Measurements from ENCODE around the gene ZBTB33. TPM values are rescaled to one million over a fixed set of nuclear protein-coding genes. Genes with fewer than 3 reads are reported as not detected.

ZBTB33 gene, protein sequence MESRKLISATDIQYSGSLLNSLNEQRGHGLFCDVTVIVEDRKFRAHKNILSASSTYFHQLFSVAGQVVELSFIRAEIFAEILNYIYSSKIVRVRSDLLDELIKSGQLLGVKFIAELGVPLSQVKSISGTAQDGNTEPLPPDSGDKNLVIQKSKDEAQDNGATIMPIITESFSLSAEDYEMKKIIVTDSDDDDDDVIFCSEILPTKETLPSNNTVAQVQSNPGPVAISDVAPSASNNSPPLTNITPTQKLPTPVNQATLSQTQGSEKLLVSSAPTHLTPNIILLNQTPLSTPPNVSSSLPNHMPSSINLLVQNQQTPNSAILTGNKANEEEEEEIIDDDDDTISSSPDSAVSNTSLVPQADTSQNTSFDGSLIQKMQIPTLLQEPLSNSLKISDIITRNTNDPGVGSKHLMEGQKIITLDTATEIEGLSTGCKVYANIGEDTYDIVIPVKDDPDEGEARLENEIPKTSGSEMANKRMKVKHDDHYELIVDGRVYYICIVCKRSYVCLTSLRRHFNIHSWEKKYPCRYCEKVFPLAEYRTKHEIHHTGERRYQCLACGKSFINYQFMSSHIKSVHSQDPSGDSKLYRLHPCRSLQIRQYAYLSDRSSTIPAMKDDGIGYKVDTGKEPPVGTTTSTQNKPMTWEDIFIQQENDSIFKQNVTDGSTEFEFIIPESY
- 8.4 TPM for polyA plus RNA-seq (2013, experiment 1 of 2)
- polyA plus RNA-seq (2013, experiment 2 of 2): 8.7 TPM

GRCh38 chrX:120250522-120251271 lies at the start of gene ZBTB33:
ZBTB33 (plus strand) TSS chrX:120250812; CDS start chrX:120253416, 2,604 bp downstream.
- H2BK12ac ChIP-seq (ENCODE audit: low read length in 2 of 2): no peak within 1 kb of the TSS
- H2BK120ac ChIP-seq (ENCODE audit: low read depth, low read length): no peak within 1 kb of the TSS
- H4K8ac ChIP-seq (ENCODE audit: low read length): peak within 1 kb of the TSS; percentile 77
- peak within 1 kb of the TSS in 1 of 2 experiments; percentile 60 for H3K14ac ChIP-seq (ENCODE audit: low read length in 2 of 2)
- peak within 1 kb of the TSS; percentile 50 for H4K91ac ChIP-seq (ENCODE audit: low read length)
- peak within 1 kb of the TSS; percentile 66 for H2BK5ac ChIP-seq (ENCODE audit: low read depth, low read length, poor library complexity, severe bottlenecking)
- no peak within 1 kb of the TSS for H2AFZ ChIP-seq (ENCODE audit: low read depth, low read length)
- no peaks in the 10 kb centered on the region for H3K9me3 ChIP-seq (ENCODE audit: control insufficient read depth, low read length)
- H2AK5ac ChIP-seq (ENCODE audit: low read length, severe bottlenecking): no peak within 1 kb of the TSS
- peak within 1 kb of the TSS; percentile 68 to 70 for H3K18ac ChIP-seq (ENCODE audit: low read depth in 1 of 2, low read length in 2 of 2)
- peak within 1 kb of the TSS; percentile 65 for H3K4me2 ChIP-seq (ENCODE audit: low read length, poor library complexity, severe bottlenecking)
- peaks cover 0 to 3% of the 10 kb centered on the region in 2 experiments for H3K27me3 ChIP-seq (ENCODE audit: control insufficient read depth in 1 of 2, insufficient read depth in 1 of 2, low read length in 2 of 2)
- H3K79me1 ChIP-seq (replicated peaks; ENCODE audit: low read length, poor library complexity, severe bottlenecking): no peaks in the 10 kb centered on the region
- under 1% methylated on average over 44 of the region's 75 CpGs for WGBS
- H3K36me3 ChIP-seq (ENCODE audit: control insufficient read depth in 1 of 2, insufficient read depth in 2 of 2, low read depth in 1 of 2, low read length in 2 of 2): peaks cover 0 to 24% of the 10 kb centered on the region in 2 experiments
- H2BK15ac ChIP-seq (ENCODE audit: low read depth, poor library complexity, severe bottlenecking): peak within 1 kb of the TSS; percentile 52
- H3K9ac ChIP-seq (ENCODE audit: low read length): peak within 1 kb of the TSS; percentile 93
- peak within 1 kb of the TSS in 1 of 2 experiments; percentile 80 for H3K23ac ChIP-seq (ENCODE audit: low read length in 2 of 2)
- peak within 1 kb of the TSS in 1 of 2 experiments; percentile 67 for H3K4ac ChIP-seq (ENCODE audit: low read depth in 1 of 2, low read length in 2 of 2)
- peak within 1 kb of the TSS; percentile 74 to 84 for H3K4me3 ChIP-seq (ENCODE audit: insufficient read depth in 1 of 2, low read depth in 1 of 2, low read length in 2 of 2)
- DNase-seq: peak; percentile 95
- no peaks in the 10 kb centered on the region for H3K4me1 ChIP-seq (ENCODE audit: control insufficient read depth, insufficient read depth, low read depth, low read length)
- H3K27ac ChIP-seq (ENCODE audit: low read length, poor library complexity, severe bottlenecking): peak within 1 kb of the TSS; percentile 66

DNA sequence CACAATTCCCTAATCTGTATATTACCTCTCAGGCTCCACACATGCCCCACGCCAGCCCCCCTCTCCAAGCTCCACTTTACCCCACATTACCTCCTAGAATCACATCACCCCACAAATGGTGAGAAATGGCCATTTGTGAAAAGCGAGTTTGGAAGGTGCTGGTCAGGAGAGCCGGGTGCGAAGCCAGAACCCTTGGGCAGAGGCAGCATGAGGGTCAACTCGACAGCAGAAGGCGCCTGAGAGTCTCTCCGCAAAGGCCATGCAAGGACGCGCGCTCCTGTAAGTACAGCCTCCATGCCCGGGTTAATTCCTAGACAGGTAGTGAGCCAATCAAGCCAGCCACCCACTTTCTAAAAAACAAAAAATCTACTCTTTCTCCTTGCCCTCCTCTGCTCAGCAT lies 49.8 kb upstream of the ZBTB33 start:
- H3K9ac ChIP-seq (ENCODE audit: low read length): no peak overlapping the region
- H2AFZ ChIP-seq (ENCODE audit: low read depth, low read length): no peak overlapping the region
- no peaks in the 10 kb centered on the region for H3K4me1 ChIP-seq (ENCODE audit: control insufficient read depth, insufficient read depth, low read depth, low read length)
- H3K79me1 ChIP-seq (replicated peaks; ENCODE audit: low read length, poor library complexity, severe bottlenecking): no peaks in the 10 kb centered on the region
- no peak overlapping the region for H2BK120ac ChIP-seq (ENCODE audit: low read depth, low read length)
- no peak overlapping the region for H2AK5ac ChIP-seq (ENCODE audit: low read length, severe bottlenecking)
- H3K36me3 ChIP-seq (ENCODE audit: control insufficient read depth in 1 of 2, insufficient read depth in 2 of 2, low read depth in 1 of 2, low read length in 2 of 2): no peaks in the 10 kb centered on the region
- H2BK15ac ChIP-seq (ENCODE audit: low read depth, poor library complexity, severe bottlenecking): no peak overlapping the region
- WGBS: 91% methylated on average over 10 of the region's 11 CpGs
- DNase-seq: no peak
- no peak overlapping the region for H3K4ac ChIP-seq (ENCODE audit: low read depth in 1 of 2, low read length in 2 of 2)
- H4K91ac ChIP-seq (ENCODE audit: low read length): no peak overlapping the region
- H3K14ac ChIP-seq (ENCODE audit: low read length in 2 of 2): no peak overlapping the region
- H3K27ac ChIP-seq (ENCODE audit: low read length, poor library complexity, severe bottlenecking): no peak overlapping the region
- no peak overlapping the region for H3K23ac ChIP-seq (ENCODE audit: low read length in 2 of 2)
- H2BK5ac ChIP-seq (ENCODE audit: low read depth, low read length, poor library complexity, severe bottlenecking): no peak overlapping the region
- H3K4me2 ChIP-seq (ENCODE audit: low read length, poor library complexity, severe bottlenecking): no peak overlapping the region
- no peak overlapping the region for H3K4me3 ChIP-seq (ENCODE audit: insufficient read depth in 1 of 2, low read depth in 1 of 2, low read length in 2 of 2)
- H3K18ac ChIP-seq (ENCODE audit: low read depth in 1 of 2, low read length in 2 of 2): no peak overlapping the region
- no peaks in the 10 kb centered on the region for H3K9me3 ChIP-seq (ENCODE audit: control insufficient read depth, low read length)
- peaks cover 0 to 8% of the 10 kb centered on the region in 2 experiments for H3K27me3 ChIP-seq (ENCODE audit: control insufficient read depth in 1 of 2, insufficient read depth in 1 of 2, low read length in 2 of 2)
- no peak overlapping the region for H4K8ac ChIP-seq (ENCODE audit: low read length)
- H2BK12ac ChIP-seq (ENCODE audit: low read length in 2 of 2): no peak overlapping the region

DNA sequence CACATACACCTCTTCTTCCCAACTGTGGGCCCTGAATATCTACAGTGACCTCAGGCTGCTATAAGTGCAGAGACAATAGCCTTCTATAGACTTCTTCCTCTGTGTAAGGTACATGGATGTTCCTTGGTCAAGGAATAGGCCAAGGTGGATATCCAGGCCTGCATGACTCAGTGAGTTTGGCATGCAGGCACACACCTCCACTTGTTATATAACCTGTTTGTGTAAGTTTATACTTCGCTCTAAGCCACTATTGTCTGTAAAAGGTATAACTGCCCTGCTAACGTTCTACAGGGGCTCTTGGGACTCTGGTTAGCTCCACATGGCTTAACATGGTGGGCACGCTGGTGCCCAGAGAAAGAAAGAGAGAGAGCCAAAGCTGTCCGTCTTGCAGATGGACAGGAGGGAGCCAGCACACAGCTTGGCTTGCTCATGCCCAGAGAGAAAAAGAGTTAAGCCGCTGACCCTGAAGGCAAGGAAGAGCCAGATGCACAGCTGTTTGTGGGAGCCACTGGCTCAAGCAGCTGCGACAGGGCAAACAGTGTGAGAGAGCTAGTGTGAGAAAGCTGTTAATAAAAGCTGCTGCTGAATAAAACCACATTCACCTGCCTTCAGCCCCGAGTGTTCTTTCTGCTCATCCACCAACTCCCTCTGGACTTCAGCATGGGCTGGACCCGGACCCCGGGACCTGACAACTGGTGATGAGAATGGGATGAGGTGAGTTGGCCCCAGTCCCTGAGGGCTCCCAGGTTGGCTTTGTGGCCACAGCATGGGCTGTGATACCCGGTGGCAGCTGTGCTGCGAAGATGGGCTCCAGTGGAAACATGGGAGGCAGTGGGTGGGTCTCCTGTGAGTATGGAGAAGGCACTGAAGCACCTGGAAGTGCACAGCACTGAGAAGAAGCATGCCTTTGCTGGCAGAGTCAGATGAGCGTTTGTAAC lies 44.5 kb upstream of the ZBTB33 start:
- no peak overlapping the region for H4K91ac ChIP-seq (ENCODE audit: low read length)
- no peak overlapping the region for H3K4ac ChIP-seq (ENCODE audit: low read depth in 1 of 2, low read length in 2 of 2)
- H3K9me3 ChIP-seq (ENCODE audit: control insufficient read depth, low read length): no peaks in the 10 kb centered on the region
- H3K9ac ChIP-seq (ENCODE audit: low read length): no peak overlapping the region
- no peaks in the 10 kb centered on the region for H3K4me1 ChIP-seq (ENCODE audit: control insufficient read depth, insufficient read depth, low read depth, low read length)
- no peak overlapping the region for H3K27ac ChIP-seq (ENCODE audit: low read length, poor library complexity, severe bottlenecking)
- no peaks in the 10 kb centered on the region for H3K36me3 ChIP-seq (ENCODE audit: control insufficient read depth in 1 of 2, insufficient read depth in 2 of 2, low read depth in 1 of 2, low read length in 2 of 2)
- H3K79me1 ChIP-seq (replicated peaks; ENCODE audit: low read length, poor library complexity, severe bottlenecking): no peaks in the 10 kb centered on the region
- no peak overlapping the region for H3K4me2 ChIP-seq (ENCODE audit: low read length, poor library complexity, severe bottlenecking)
- no peak overlapping the region for H2BK120ac ChIP-seq (ENCODE audit: low read depth, low read length)
- no peak for DNase-seq
- H2AK5ac ChIP-seq (ENCODE audit: low read length, severe bottlenecking): no peak overlapping the region
- H2AFZ ChIP-seq (ENCODE audit: low read depth, low read length): no peak overlapping the region
- H2BK5ac ChIP-seq (ENCODE audit: low read depth, low read length, poor library complexity, severe bottlenecking): no peak overlapping the region
- H3K18ac ChIP-seq (ENCODE audit: low read depth in 1 of 2, low read length in 2 of 2): no peak overlapping the region
- WGBS: 85% methylated on average over 6 of the region's 12 CpGs
- H3K14ac ChIP-seq (ENCODE audit: low read length in 2 of 2): no peak overlapping the region
- H4K8ac ChIP-seq (ENCODE audit: low read length): no peak overlapping the region
- no peak overlapping the region for H2BK12ac ChIP-seq (ENCODE audit: low read length in 2 of 2)
- no peak overlapping the region for H2BK15ac ChIP-seq (ENCODE audit: low read depth, poor library complexity, severe bottlenecking)
- peaks cover 0 to 10% of the 10 kb centered on the region in 2 experiments for H3K27me3 ChIP-seq (ENCODE audit: control insufficient read depth in 1 of 2, insufficient read depth in 1 of 2, low read length in 2 of 2)
- no peak overlapping the region for H3K4me3 ChIP-seq (ENCODE audit: insufficient read depth in 1 of 2, low read depth in 1 of 2, low read length in 2 of 2)
- H3K23ac ChIP-seq (ENCODE audit: low read length in 2 of 2): no peak overlapping the region

Data from mesenchymal stem cell (in vitro differentiated cells and primary cell).